Umbilical cord (tissue), 2 donors: ENCODE data around the gene VDR. TPM values are rescaled to one million over a fixed set of nuclear protein-coding genes. Genes with fewer than 3 reads are reported as not detected.

Experiments used
- DNase-seq: peaks from one replicate; pipeline ENCODE4 v3.0.0-alpha.2; 2015; ENCODE audit warnings: low spot score
- total RNA-seq: library from RNA; depleted of rRNA; stranded (reverse); fragments of >200 nt; gene quantifications from one replicate; pipeline ENCODE4 v1.2.3, GENCODE V29; 2014; ENCODE audit warnings: low replicate concordance; ENCODE audit not compliant: insufficient read depth

Gene VDR
- total RNA-seq, 1 donor from 2014 or later, result 4.1 TPM

DNA sequence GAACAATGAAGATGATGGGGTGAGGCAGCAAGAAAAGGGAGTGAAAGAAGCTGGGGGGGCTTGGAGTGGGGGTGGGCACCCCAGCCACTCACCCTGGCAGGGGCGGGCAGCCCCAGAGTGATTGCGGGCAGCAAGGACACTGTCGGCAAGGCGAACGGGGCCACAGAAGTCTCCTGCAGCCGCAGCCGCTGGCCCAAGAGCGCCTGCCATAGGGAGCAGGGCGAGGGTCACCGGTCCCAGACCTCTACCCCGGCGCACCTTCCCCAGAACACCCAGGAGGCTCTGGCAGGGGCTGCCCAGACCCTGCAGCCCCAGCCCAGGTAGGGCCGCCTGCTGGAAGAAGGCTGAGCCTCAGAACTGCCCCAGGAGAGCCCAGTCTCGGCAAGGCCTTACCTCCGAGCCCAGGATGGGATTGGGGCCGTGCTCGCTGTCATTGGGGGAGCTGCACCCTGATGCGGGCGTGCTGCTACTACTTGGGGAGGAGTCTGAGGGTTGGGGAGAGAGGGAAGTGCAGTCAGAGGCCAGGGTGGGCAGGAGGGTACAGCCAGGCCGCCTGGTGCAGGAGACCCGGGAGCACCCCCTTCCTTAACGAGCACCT lies 108.9 kb downstream of the VDR start:
- no peak for DNase-seq

- DNase-seq, result no peak
These were observed 109.5 kb downstream of the VDR start for GRCh38 chr12:47795121-47795813.

DNA sequence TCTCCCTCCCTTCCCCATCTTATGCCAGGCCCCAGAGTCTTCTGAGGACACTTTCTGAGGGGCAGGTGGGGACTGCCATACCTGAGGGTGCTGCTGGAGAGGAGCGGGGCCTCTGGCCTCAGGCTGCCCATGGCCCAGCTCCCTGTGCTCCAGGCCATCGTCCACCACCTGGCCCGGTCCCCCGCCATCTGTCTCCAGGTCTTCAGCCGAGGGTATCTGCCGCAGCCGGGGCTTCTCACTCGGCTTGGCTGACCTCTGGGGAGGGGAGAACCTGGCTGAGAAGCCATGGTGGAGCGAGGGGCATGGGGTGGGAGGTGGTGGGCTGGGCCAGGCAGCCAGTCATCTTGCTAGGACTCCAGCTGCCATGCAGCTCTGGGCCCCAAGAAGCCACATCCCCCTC lies 110.1 kb downstream of the VDR start:
- DNase-seq, result no peak

GRCh38 chr12:47793015-47793681 lies 111.6 kb downstream of the VDR start:
- DNase-seq, result no peak

GRCh38 chr12:47791874-47792273 lies 112.9 kb downstream of the VDR start:
- no peak for DNase-seq

Other genes starting within 250 kb of the VDR start
- gene RPAP3, start 199.0 kb downstream of the VDR start, total RNA-seq, result 49.6 TPM
- 2.9 TPM for gene ENDOU, start 179.5 kb downstream of the VDR start, total RNA-seq
- gene RAPGEF3, start 146.1 kb downstream of the VDR start, total RNA-seq, result 6.0 TPM
- gene SLC48A1, start 131.8 kb downstream of the VDR start, total RNA-seq, result 5.1 TPM
- gene HDAC7, start 85.1 kb downstream of the VDR start, total RNA-seq, result 23.6 TPM
- gene TMEM106C, start 58.6 kb upstream of the VDR start, total RNA-seq, result 35.6 TPM
- gene COL2A1, start 99.5 kb upstream of the VDR start, total RNA-seq, result 0.48 TPM
- 45.0 TPM for gene SENP1, start 201.1 kb upstream of the VDR start, total RNA-seq
- gene PFKM, start 214.4 kb upstream of the VDR start, total RNA-seq, result 74.9 TPM